Body of pancreas (tissue), 4 donors: ENCODE results near the gene BMAL1. TPM values are rescaled to one million over a fixed set of nuclear protein-coding genes. Genes with fewer than 3 reads are reported as not detected.

ENCODE experiments used
- ATAC-seq: fragments of 150-250 bp; one replicate; pipeline ENCODE4 v1.9.1; 2016
- DNase-seq, 4 donors: peaks; one replicate each; pipeline ENCODE4 v3.0.0-alpha.2; 2019
- H3K27ac ChIP-seq, 4 donors: fragments of 200-600 bp; sonication (generic); 1 replicate in 3 of 4; 2 replicates in 1 of 4; pipeline versions ENCODE4 v1.5.1 to v1.6.1; 2016 to 2019; ENCODE audit warnings: mild to moderate bottlenecking in 1 of 4, mixed read lengths in 1 of 4, moderate library complexity in 1 of 4
- H3K27me3 ChIP-seq, 2 donors: fragments of 200-600 bp; sonication (generic); one replicate each; pipeline ENCODE4 v1.6.0; 2016; ENCODE audit warnings: mild to moderate bottlenecking in 1 of 2
- H3K36me3 ChIP-seq, 2 donors: fragments of 200-600 bp; sonication (generic); replicated peaks in 1 of 2; 2 replicates each; pipeline ENCODE4 v1.5.1; 2016; ENCODE audit warnings: low read depth in 2 of 2; ENCODE audit not compliant: insufficient read depth in 1 of 2
- H3K4me1 ChIP-seq: fragments of 200-600 bp; sonication (generic); one replicate; pipeline ENCODE4 v1.6.0; 2016
- H3K4me3 ChIP-seq, 2 donors: fragments of 200-600 bp; sonication (generic); 1 replicate in 1 of 2; 2 replicates in 1 of 2; pipeline ENCODE4 v1.5.1; 2016 to 2019
- H3K9me3 ChIP-seq, 3 donors: fragments of 200-600 bp; sonication (generic); 1 replicate in 2 of 3; 2 replicates in 1 of 3; pipeline ENCODE4 v1.5.1; 2016
- POLR2A ChIP-seq, 3 donors: fragments of 450-650 bp; IDR thresholded peaks; one replicate each; pipeline ENCODE4 v1.6.1; 2016; ENCODE audit warnings: antibody characterized with exemption in 3 of 3, mild to moderate bottlenecking in 2 of 3
- WGBS, 2 donors: methylation state at CpG; one replicate each; pipeline ENCODE4 v1.1.5; 2017; 5-methylcytosine and 5-hydroxymethylcytosine counted together
- intact Hi-C: fragments of 100-400 bp; cut with DNase I; formaldehyde crosslinking; loops from one replicate; pipeline ENCODE4 v1.15.1; 2023
- total RNA-seq, 2 donors: library from RNA; depleted of rRNA; stranded (reverse); fragments of >200 nt; gene quantifications; one replicate each; pipeline ENCODE4 v1.1.0, GENCODE V29; 2016
- TF ChIP-seq, protein P1 (sequence below), 7 experiments: fragments of 450-650 bp in 4 of 7; fragments of 200-600 bp in 3 of 7; sonication (generic) in 3 of 7; IDR thresholded peaks; one replicate each; pipeline ENCODE4 v1.5.1; 2016 to 2019; ENCODE audit warnings: antibody characterized with exemption in 7 of 7

BMAL1 gene
- total RNA-seq, 2 donors from 2014 or later = 19.5 to 35.3 TPM

DNA sequence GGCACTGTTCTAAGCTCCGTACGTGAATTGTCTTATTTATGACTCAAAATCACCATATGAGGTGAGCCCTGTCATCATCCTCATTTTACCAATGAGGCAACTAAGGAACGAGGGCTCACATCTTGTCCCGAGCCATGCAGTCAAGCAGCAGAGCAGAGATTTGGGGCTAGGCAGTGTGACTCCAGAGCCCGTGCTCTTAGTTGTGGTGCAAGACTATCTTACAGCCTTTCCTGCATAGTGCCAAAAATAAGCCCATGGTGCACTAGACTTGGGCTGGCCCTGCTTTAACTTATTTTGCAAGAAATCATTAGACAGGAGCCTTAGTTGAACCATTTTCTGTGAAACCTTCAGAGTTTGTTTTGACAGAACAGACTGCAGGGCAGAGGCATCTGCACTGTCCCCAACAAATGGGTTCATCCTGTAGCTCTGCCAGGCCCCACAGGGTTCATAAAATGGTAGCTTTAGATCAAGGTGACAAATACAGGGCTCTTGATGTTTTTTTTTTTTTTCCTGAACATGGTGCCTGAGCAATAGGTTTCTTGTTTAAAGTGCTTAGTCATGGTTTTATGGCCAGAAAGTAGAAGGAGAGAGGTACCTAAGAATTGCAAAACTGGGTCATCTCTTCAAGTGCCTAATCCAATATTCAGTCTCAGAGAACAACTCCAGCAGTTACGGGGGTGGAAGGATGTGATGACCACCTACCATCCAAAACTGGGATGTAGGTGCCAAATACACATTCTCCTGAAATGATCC is 56.6 kb downstream of the BMAL1 start:
- Histone ChIP-seq H3K4me3 (no peak overlapping the region), H3K27me3 (no peaks in the 10 kb centered on the region), H3K9me3 (no peaks in the 10 kb centered on the region), H3K36me3 (no peaks in the 10 kb centered on the region), H3K4me1 (peaks cover 55% of the 10 kb centered on the region), H3K27ac (no peak overlapping the region)
- 82 to 94% methylated on average over 6 of the region's 6 CpGs for WGBS, 2 donors
- no peak for ATAC-seq
- TF ChIP-seq, protein P1, sequence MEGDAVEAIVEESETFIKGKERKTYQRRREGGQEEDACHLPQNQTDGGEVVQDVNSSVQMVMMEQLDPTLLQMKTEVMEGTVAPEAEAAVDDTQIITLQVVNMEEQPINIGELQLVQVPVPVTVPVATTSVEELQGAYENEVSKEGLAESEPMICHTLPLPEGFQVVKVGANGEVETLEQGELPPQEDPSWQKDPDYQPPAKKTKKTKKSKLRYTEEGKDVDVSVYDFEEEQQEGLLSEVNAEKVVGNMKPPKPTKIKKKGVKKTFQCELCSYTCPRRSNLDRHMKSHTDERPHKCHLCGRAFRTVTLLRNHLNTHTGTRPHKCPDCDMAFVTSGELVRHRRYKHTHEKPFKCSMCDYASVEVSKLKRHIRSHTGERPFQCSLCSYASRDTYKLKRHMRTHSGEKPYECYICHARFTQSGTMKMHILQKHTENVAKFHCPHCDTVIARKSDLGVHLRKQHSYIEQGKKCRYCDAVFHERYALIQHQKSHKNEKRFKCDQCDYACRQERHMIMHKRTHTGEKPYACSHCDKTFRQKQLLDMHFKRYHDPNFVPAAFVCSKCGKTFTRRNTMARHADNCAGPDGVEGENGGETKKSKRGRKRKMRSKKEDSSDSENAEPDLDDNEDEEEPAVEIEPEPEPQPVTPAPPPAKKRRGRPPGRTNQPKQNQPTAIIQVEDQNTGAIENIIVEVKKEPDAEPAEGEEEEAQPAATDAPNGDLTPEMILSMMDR (IDR thresholded peaks at IDR 0.05) = no peak
- TF ChIP-seq POLR2A (IDR thresholded peaks at IDR 0.05) = no peak
- no peak for DNase-seq
- intact Hi-C loops = no loop called here

GRCh38 chr11:13335319-13335718 is 57.7 kb downstream of the BMAL1 start:
- H3K4me1 ChIP-seq = peaks cover 58% of the 10 kb centered on the region
- no peaks in the 10 kb centered on the region for H3K36me3 ChIP-seq
- DNase-seq = peak; percentile 62 to 77 (median 70)
- no peaks in the 10 kb centered on the region for H3K27me3 ChIP-seq
- 21 to 23% methylated on average over 5 of the region's 5 CpGs for WGBS, 2 donors
- no peak overlapping the region for H3K27ac ChIP-seq
- peak; percentile 41 for ATAC-seq
- no peaks in the 10 kb centered on the region for H3K9me3 ChIP-seq
- TF ChIP-seq, protein P1 (IDR thresholded peaks at IDR 0.05) = peak; percentile 58 to 82 (median 70)
- no peak for TF ChIP-seq POLR2A (IDR thresholded peaks at IDR 0.05)
- intact Hi-C loops = no loop called here
- no peak overlapping the region for H3K4me3 ChIP-seq

DNA sequence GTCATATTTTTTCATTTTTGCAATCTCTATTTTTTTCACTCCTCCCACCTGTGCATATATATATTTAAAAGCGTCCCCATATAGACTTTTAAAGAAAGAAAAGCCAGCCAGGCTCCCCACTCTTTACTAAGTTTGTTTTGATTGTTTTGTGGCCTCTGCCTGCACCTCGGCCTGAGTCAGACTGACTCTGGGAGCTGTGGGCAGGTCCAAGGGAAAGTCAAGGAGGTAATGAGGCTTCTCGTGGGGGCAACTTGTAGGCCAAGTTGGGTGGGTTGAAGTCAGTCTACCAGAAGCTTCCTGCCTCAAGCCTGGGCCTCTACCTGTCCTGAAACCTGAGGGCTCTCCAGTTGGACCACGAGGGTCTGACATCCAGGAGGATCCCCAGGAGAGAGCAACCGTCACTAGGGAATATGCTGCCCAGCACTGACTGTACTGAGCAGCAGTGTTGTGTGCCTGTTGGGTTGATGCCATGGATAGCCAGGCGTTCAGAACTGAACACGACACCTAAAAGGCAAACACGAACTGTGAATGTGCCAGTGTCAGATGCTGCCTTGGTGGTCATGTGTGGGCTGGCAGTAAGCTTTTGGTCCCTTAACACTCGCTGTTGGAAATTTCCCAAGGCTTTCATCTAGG is 58.8 kb downstream of the BMAL1 start:
- intact Hi-C loops = no loop called here
- H3K36me3 ChIP-seq = no peaks in the 10 kb centered on the region
- ATAC-seq = no peak
- TF ChIP-seq, protein P1 (IDR thresholded peaks at IDR 0.05) = no peak
- TF ChIP-seq POLR2A (IDR thresholded peaks at IDR 0.05) = no peak
- DNase-seq = no peak
- no peak overlapping the region for H3K27ac ChIP-seq
- peaks cover 62% of the 10 kb centered on the region for H3K4me1 ChIP-seq
- 67 to 84% methylated on average over 9 of the region's 9 CpGs for WGBS, 2 donors
- no peak overlapping the region for H3K4me3 ChIP-seq
- no peaks in the 10 kb centered on the region for H3K9me3 ChIP-seq
- H3K27me3 ChIP-seq = no peaks in the 10 kb centered on the region

GRCh38 chr11:13338019-13338426 is 60.4 kb downstream of the BMAL1 start:
- intact Hi-C loops = no loop called here
- ATAC-seq = no peak

More at GRCh38 chr11:13338019-13338426, 60.4 kb downstream of the BMAL1 start:
- no peak overlapping the region for H3K4me3 ChIP-seq
- peaks cover 48% of the 10 kb centered on the region for H3K4me1 ChIP-seq
- H3K9me3 ChIP-seq = no peaks in the 10 kb centered on the region
- WGBS, 2 donors = 28% methylated on average over 5 of the region's 5 CpGs
- no peak for DNase-seq
- H3K27ac ChIP-seq = no peak overlapping the region
- no peak for TF ChIP-seq POLR2A (IDR thresholded peaks at IDR 0.05)
- TF ChIP-seq, protein P1 (IDR thresholded peaks at IDR 0.05) = no peak
- no peaks in the 10 kb centered on the region for H3K27me3 ChIP-seq
- H3K36me3 ChIP-seq = no peaks in the 10 kb centered on the region
